HCT116 (cell line): ENCODE results near the gene BPTF. TPM values are rescaled to one million over a fixed set of nuclear protein-coding genes. Genes with fewer than 3 reads are reported as not detected.
"Not testable (repeated sequence)": the region's sequence is repeated elsewhere in the genome, so short reads cannot be mapped to it uniquely, and the experiment has no call there.

Experiments used
- ATAC-seq: fragments of 200-7000 bp; cut with Tn5 transposase; 2 replicates; pipeline ENCODE4 v1.9.1; 2020; ENCODE audit warnings: mild to moderate bottlenecking, moderate library complexity
- BruUV-seq: library from RNA; stranded (reverse); fragments of 400-500 nt; replicated peaks from 2 replicates; lab custom pipeline; 2021; lab: Mats Ljungman, UMichigan
- CTCF ChIA-PET: fragments of 300-600 bp; sonication (Branson Sonifier 250); formaldehyde crosslinking; loops from one replicate; lab custom pipeline; 2021; ENCODE audit warnings: antibody characterized with exemption; lab: Charles Lee
- POLR2A ChIA-PET: fragments of 300-600, 350-600 bp; sonication (Branson Sonifier 250); formaldehyde crosslinking; loops from one replicate; lab custom pipeline; 2021; ENCODE audit warnings: antibody characterized with exemption; lab: Charles Lee
- RAD21 ChIA-PET, 2 experiments: fragments of 300-600 bp; sonication (Branson Sonifier 250); formaldehyde crosslinking; loops; one replicate each; lab custom pipeline; 2023; ENCODE audit warnings: low total read pairs in 2 of 2; ENCODE audit not compliant: uncharacterized antibody in 2 of 2, unreplicated experiment in 2 of 2, low non-redundant PET in 1 of 2; lab: Charles Lee
- DNase-seq: peaks from one replicate; pipeline ENCODE4 v3.0.0-alpha.2; 2010; ENCODE audit warnings: low read depth, low spot score
- H2AFZ ChIP-seq: fragments of 200-600 bp; shearing (Covaris generic), sonication (generic); 2 replicates; pipeline ENCODE4 v1.6.1; 2017; ENCODE audit warnings: low read depth, mixed run types, mixed read lengths, antibody characterized with exemption, low read length; ENCODE audit not compliant: poor library complexity, severe bottlenecking
- H3K27ac ChIP-seq: 2 replicates; pipeline ENCODE4 v1.5.1; 2012; ENCODE audit warnings: low read depth, low read length
- H3K27me3 ChIP-seq: fragments of 200-600 bp; sonication (generic); 2 replicates; pipeline ENCODE4 v1.6.1; 2016; ENCODE audit warnings: mixed run types, low read length, mixed read lengths; ENCODE audit not compliant: insufficient read depth
- H3K36me3 ChIP-seq, 2 experiments: fragments of 200-500 bp in 1 of 2; fragments of 200-600 bp in 1 of 2; sonication (Bioruptor generic) in 1 of 2; sonication (generic) in 1 of 2; 2 replicates each; pipeline versions ENCODE4 v1.5.1 to v1.6.1; 2014 to 2016; ENCODE audit warnings: low read length in 2 of 2, inconsistent platforms in 1 of 2, mixed read lengths in 1 of 2, mixed run types in 1 of 2; ENCODE audit not compliant: insufficient read depth in 2 of 2, control insufficient read depth in 1 of 2
- H3K4me1 ChIP-seq, 2 experiments: fragments of 200-600 bp in 1 of 2; sonication (generic) in 1 of 2; 2 replicates each; pipeline versions ENCODE4 v1.5.1 to v1.6.1; 2012 to 2017; ENCODE audit warnings: low read length in 2 of 2, inconsistent platforms in 1 of 2, mild to moderate bottlenecking in 1 of 2, mixed read lengths in 1 of 2, mixed run types in 1 of 2, moderate library complexity in 1 of 2; ENCODE audit not compliant: insufficient read depth in 2 of 2, control insufficient read depth in 1 of 2
- H3K4me2 ChIP-seq: fragments of 200-600 bp; sonication (generic); 2 replicates; pipeline ENCODE4 v1.6.1; 2017; ENCODE audit warnings: mixed run types, low read length, mixed read lengths
- H3K4me3 ChIP-seq, 2 experiments: fragments of 200-600 bp in 1 of 2; sonication (generic) in 1 of 2; replicated peaks in 1 of 2; 2 replicates each; pipeline ENCODE4 v1.5.1; 2011 to 2016; ENCODE audit warnings: low read length in 2 of 2, control low read depth in 1 of 2, low read depth in 1 of 2, mild to moderate bottlenecking in 1 of 2, mixed read lengths in 1 of 2, mixed run types in 1 of 2
- H3K79me2 ChIP-seq: fragments of 200-600 bp; sonication (generic); 2 replicates; pipeline ENCODE4 v1.6.1; 2017; ENCODE audit warnings: mild to moderate bottlenecking, mixed run types, low read length, moderate library complexity, mixed read lengths; ENCODE audit not compliant: insufficient read depth
- H3K9ac ChIP-seq: fragments of 200-600 bp; sonication (generic); 2 replicates; pipeline ENCODE4 v1.6.1; 2016; ENCODE audit warnings: low read length, mixed read lengths
- H3K9me2 ChIP-seq: fragments of 200-600 bp; sonication (generic), shearing (Covaris generic); 2 replicates; pipeline ENCODE4 v1.6.1; 2017; ENCODE audit warnings: mixed run types, mild to moderate bottlenecking, moderate library complexity; ENCODE audit not compliant: insufficient read depth
- H3K9me3 ChIP-seq, 2 experiments: fragments of 200-500 bp in 1 of 2; fragments of 200-600 bp in 1 of 2; sonication (Bioruptor generic) in 1 of 2; sonication (generic) in 1 of 2; 2 replicates each; pipeline ENCODE4 v1.6.1; 2014 to 2017; ENCODE audit warnings: low read length in 2 of 2, mixed read lengths in 2 of 2, inconsistent platforms in 1 of 2, low read depth in 1 of 2, mild to moderate bottlenecking in 1 of 2, mixed run types in 1 of 2, moderate library complexity in 1 of 2; ENCODE audit not compliant: control insufficient read depth in 1 of 2, insufficient read depth in 1 of 2
- H4K20me1 ChIP-seq: fragments of 200-600 bp; sonication (generic), shearing (Covaris generic); 2 replicates; pipeline ENCODE4 v1.6.1; 2017; ENCODE audit warnings: mixed run types, mild to moderate bottlenecking, moderate library complexity; ENCODE audit not compliant: insufficient read depth
- CBX3 ChIP-seq: IDR thresholded peaks from 2 replicates; pipeline ENCODE4 v1.6.1; 2012; ENCODE audit warnings: low read depth
- CTCF ChIP-seq, 3 experiments: fragments of 200-600 bp in 1 of 3; sonication (generic) in 1 of 3; IDR thresholded peaks in 2 of 3; conservative IDR thresholded peaks in 1 of 3; 2 replicates each; pipeline ENCODE4 v1.5.1; 2012 to 2017; ENCODE audit warnings: low read depth in 2 of 3, low read length in 2 of 3, antibody characterized with exemption in 1 of 3, borderline replicate concordance in 1 of 3, control low read depth in 1 of 3, mild to moderate bottlenecking in 1 of 3, mixed read lengths in 1 of 3, mixed run types in 1 of 3, moderate library complexity in 1 of 3; ENCODE audit not compliant: insufficient read depth in 1 of 3
- EGR1 ChIP-seq: IDR thresholded peaks from 2 replicates; pipeline ENCODE4 v1.6.1; 2012; ENCODE audit warnings: low read depth
- EZH2 ChIP-seq: fragments of 200-600 bp; sonication (generic); IDR thresholded peaks from 2 replicates; pipeline ENCODE4 v1.6.1; 2017; ENCODE audit warnings: antibody characterized with exemption, mixed run types
- EZH2phosphoT487 ChIP-seq: fragments of 200-600 bp; IDR thresholded peaks from 2 replicates; pipeline ENCODE4 v1.6.1; 2018; ENCODE audit warnings: antibody characterized with exemption, borderline replicate concordance
- MAX ChIP-seq: IDR thresholded peaks from 2 replicates; pipeline ENCODE4 v1.6.1; 2012
- POLR2AphosphoS5 ChIP-seq: IDR thresholded peaks from 2 replicates; pipeline ENCODE4 v1.6.1; 2011; ENCODE audit warnings: mild to moderate bottlenecking, low read depth, low read length, moderate library complexity
- RAD21 ChIP-seq: IDR thresholded peaks from 2 replicates; pipeline ENCODE4 v1.6.1; 2012; ENCODE audit warnings: low read depth, mild to moderate bottlenecking
- SIN3A ChIP-seq: IDR thresholded peaks from 2 replicates; pipeline ENCODE4 v1.6.1; 2012; ENCODE audit warnings: low read depth
- SP1 ChIP-seq: IDR thresholded peaks from 2 replicates; pipeline ENCODE4 v1.6.1; 2012; ENCODE audit warnings: low read depth
- SRF ChIP-seq: IDR thresholded peaks from 2 replicates; pipeline ENCODE4 v1.6.1; 2012; ENCODE audit warnings: low read depth
- TCF7L2 ChIP-seq: IDR thresholded peaks from 2 replicates; pipeline ENCODE4 v1.7.0; 2011; ENCODE audit warnings: borderline replicate concordance, inconsistent platforms; ENCODE audit not compliant: insufficient read depth, insufficient read length; ENCODE audit errors: extremely low read depth
- ZBTB33 ChIP-seq: IDR thresholded peaks from 2 replicates; pipeline ENCODE4 v1.6.1; 2011; ENCODE audit warnings: mild to moderate bottlenecking, low read length, moderate library complexity; ENCODE audit not compliant: insufficient replicate concordance; ENCODE audit errors: extremely low read depth
- intact Hi-C: fragments of 100-400 bp; cut with micrococcal nuclease; formaldehyde crosslinking; loops from 2 replicates; pipeline ENCODE4 v1.10.0; 2022
- total RNA-seq: library from RNA; stranded (reverse); gene quantifications from one replicate; pipeline ENCODE4 v1.2.1, GENCODE V29; 2021; ENCODE audit not compliant: unreplicated experiment

The BPTF gene
- total RNA-seq, 1 experiment from 2014 or later = 114 TPM

GRCh38 chr17:67902511-67903231 lies 77.4 kb downstream of the BPTF start:
- Histone ChIP-seq H3K9me2 (no peaks in the 10 kb centered on the region), H3K4me2 (no peak overlapping the region), H3K4me1 (no peaks in the 10 kb centered on the region), H3K36me3 (peaks cover 11 to 36% of the 10 kb centered on the region in 2 experiments), H2AFZ (no peak overlapping the region), H3K27me3 (no peaks in the 10 kb centered on the region), H3K79me2 (no peaks in the 10 kb centered on the region), H3K4me3 (no peak overlapping the region), H3K9ac (no peak overlapping the region), H3K9me3 (no peaks in the 10 kb centered on the region), H3K27ac (no peak overlapping the region), H4K20me1 (peaks cover 3% of the 10 kb centered on the region; the same call in 1 of the 2 replicates)
- intact Hi-C loops = no loop called here
- CTCF ChIA-PET = no interaction called here
- RAD21 ChIA-PET = no interaction called here
- BruUV-seq = no TSS peak
- TF ChIP-seq RAD21 (no peak), SRF (no peak), TCF7L2 (no peak), CBX3 (no peak), ZBTB33 (no peak), POLR2AphosphoS5 (no peak), MAX (no peak), SP1 (no peak), SIN3A (no peak), EZH2phosphoT487 (no peak), EZH2 (no peak), EGR1 (no peak), CTCF (IDR thresholded peaks at IDR 0.05 in 2 of 3, conservative IDR thresholded peaks at IDR 0.05 in 1 of 3; ENCODE audit: borderline replicate concordance in 1 of 3, insufficient read depth in 1 of 3, low read depth in 2 of 3, low read length in 2 of 3) (no peak)
- POLR2A ChIA-PET = no interaction called here
- DNase-seq (no peak), ATAC-seq (peak; percentile 25; the same call in 1 of the 2 replicates)

- H2AFZ ChIP-seq, H3K4me2 ChIP-seq, ATAC-seq, H4K20me1 ChIP-seq, H3K27ac ChIP-seq, H3K79me2 ChIP-seq, H3K27me3 ChIP-seq, H3K4me1 ChIP-seq, DNase-seq, H3K4me3 ChIP-seq, CTCF ChIA-PET, POLR2A ChIA-PET, RAD21 ChIA-PET, H3K9me2 ChIP-seq, H3K9me3 ChIP-seq, H3K9ac ChIP-seq, intact Hi-C loops, BruUV-seq: not testable (repeated sequence)
- peaks cover 23 to 25% of the 10 kb centered on the region in 2 experiments for H3K36me3 ChIP-seq
These were observed 80.0 kb downstream of the BPTF start for GRCh38 chr17:67905298-67905697.
